Left lung (tissue), 10 donors: ENCODE measurements around the gene AKAP9. TPM values are rescaled to one million over a fixed set of nuclear protein-coding genes. Genes with fewer than 3 reads are reported as not detected.

ENCODE experiments used
- ATAC-seq: fragments of 200-7000 bp; cut with Tn5 transposase; one replicate; pipeline ENCODE4 v1.9.1; 2020; ENCODE audit warnings: moderate library complexity
- DNase-seq, 4 donors: peaks; one replicate each; pipeline ENCODE4 v3.0.0-alpha.2; 2013 to 2020
- H3K27ac ChIP-seq, 2 donors: fragments of 200-600 bp; sonication (generic) in 1 of 2; one replicate each; pipeline versions ENCODE4 v1.5.0 to v1.8.0; 2020 to 2021
- H3K27me3 ChIP-seq, 2 donors: fragments of 200-600 bp; sonication (generic) in 1 of 2; one replicate each; pipeline versions ENCODE4 v1.5.0 to v1.8.0; 2020 to 2021
- H3K36me3 ChIP-seq, 2 donors: fragments of 200-600 bp; sonication (generic) in 1 of 2; one replicate each; pipeline versions ENCODE4 v1.5.0 to v1.8.0; 2020 to 2021
- H3K4me1 ChIP-seq, 2 donors: fragments of 200-600 bp; one replicate each; pipeline ENCODE4 v1.8.0; 2021
- H3K4me3 ChIP-seq, 2 donors: fragments of 200-600 bp; sonication (generic) in 1 of 2; one replicate each; pipeline versions ENCODE4 v1.5.0 to v1.8.0; 2020 to 2021; ENCODE audit warnings: mild to moderate bottlenecking in 1 of 2
- H3K9me3 ChIP-seq, 2 donors: fragments of 200-600 bp; sonication (generic) in 1 of 2; one replicate each; pipeline versions ENCODE4 v1.5.0 to v1.8.0; 2020 to 2021
- CTCF ChIP-seq, 2 donors: fragments of 200-600 bp; sonication (generic) in 1 of 2; IDR thresholded peaks; one replicate each; pipeline versions ENCODE4 v1.5.0 to v1.8.0; 2021; ENCODE audit warnings: antibody characterized with exemption in 2 of 2
- intact Hi-C, 2 donors: fragments of 100-400 bp; cut with DNase I; formaldehyde crosslinking; loops; one replicate each; pipeline versions ENCODE4 v1.11.2 to v1.14.2; 2022
- polyA plus RNA-seq, 6 donors: library from polyadenylated mRNA; unstranded; fragments of 120-200 nt; gene quantifications; one replicate each; pipeline ENCODE4 v1.2.1, GENCODE V29; 2013; ENCODE audit not compliant: insufficient read length in 6 of 6
- total RNA-seq, 2 donors: library from RNA; stranded (reverse); fragmentation: NEBNext Ultra II Directional; extraction: Animal tissue kit (Norgen Biotek cat#: 25700); gene quantifications; one replicate each; pipeline ENCODE4 v1.2.1, GENCODE V29; 2021
- donor health status: DM: no; HTN: yes; CAD: no.
- donor health status: DM: no; HTN: no; CAD: no.

AKAP9 gene
- total and polyA plus RNA-seq, 8 donors: 57.5 to 105 (median 88.9) TPM

GRCh38 chr7:92133133-92133736, 192.6 kb downstream of the AKAP9 start:
- H3K27me3 ChIP-seq: no peaks in the 10 kb centered on the region
- no peaks in the 10 kb centered on the region for H3K9me3 ChIP-seq
- peak; percentile 1 for ATAC-seq
- TF ChIP-seq CTCF (IDR thresholded peaks at IDR 0.05): no peak
- intact Hi-C loops: no loop called here
- peak overlapping the region; percentile 91 to 98 for H3K27ac ChIP-seq
- DNase-seq: no peak
- peaks cover 0 to 21% of the 10 kb centered on the region in 2 donors for H3K36me3 ChIP-seq
- H3K4me1 ChIP-seq: peaks cover 0 to 34% of the 10 kb centered on the region in 2 donors
- peak overlapping the region; percentile 93 to 100 for H3K4me3 ChIP-seq

GRCh38 chr7:92133737-92134270, 193.1 kb downstream of the AKAP9 start:
- DNase-seq: peak; percentile 73 to 90 (median 79)
- no peaks in the 10 kb centered on the region for H3K9me3 ChIP-seq
- peaks cover 0 to 34% of the 10 kb centered on the region in 2 donors for H3K4me1 ChIP-seq
- TF ChIP-seq CTCF (IDR thresholded peaks at IDR 0.05): peak; percentile 72 to 80
- peak; percentile 59 for ATAC-seq
- peaks cover 0 to 17% of the 10 kb centered on the region in 2 donors for H3K36me3 ChIP-seq
- intact Hi-C loops: no loop called here
- H3K4me3 ChIP-seq: peak overlapping the region; percentile 93 to 100
- H3K27me3 ChIP-seq: no peaks in the 10 kb centered on the region
- peak overlapping the region; percentile 91 to 98 for H3K27ac ChIP-seq

- ATAC-seq: peak; percentile 96
Measured at GRCh38 chr7:92134271-92135051, 193.8 kb downstream of the AKAP9 start, which contains the start of gene CYP51A1. Gene CYP51A1 (minus strand): TSS chr7:92134477. CDS start chr7:92134364, 113 bp downstream.

GRCh38 chr7:92135052-92135889, 194.6 kb downstream of the AKAP9 start:
- Histone ChIP-seq H3K27me3 (no peaks in the 10 kb centered on the region), H3K4me1 (peaks cover 0 to 34% of the 10 kb centered on the region in 2 donors), H3K9me3 (no peaks in the 10 kb centered on the region), H3K4me3 (peak overlapping the region; percentile 93 to 100), H3K27ac (peak overlapping the region; percentile 91 to 98), H3K36me3 (peaks cover 0 to 2% of the 10 kb centered on the region in 2 donors)
- intact Hi-C loops: no loop called here
- no peak for TF ChIP-seq CTCF (IDR thresholded peaks at IDR 0.05)
- ATAC-seq (peak; percentile 7), DNase-seq (peak in 2 of 4 donors; percentile 10 to 41)

More at GRCh38 chr7:92134271-92135051, 193.8 kb downstream of the AKAP9 start, which contains the start of gene CYP51A1:
- Histone ChIP-seq H3K27me3 (no peaks in the 10 kb centered on the region), H3K4me3 (peak within 1 kb of the TSS; percentile 93 to 100), H3K9me3 (no peaks in the 10 kb centered on the region), H3K4me1 (peaks cover 0 to 34% of the 10 kb centered on the region in 2 donors), H3K36me3 (peaks cover 0 to 10% of the 10 kb centered on the region in 2 donors), H3K27ac (peak within 1 kb of the TSS; percentile 91 to 98)
- DNase-seq: peak; percentile 93 to 97 (median 96)
- intact Hi-C loops: no loop called here
- TF ChIP-seq CTCF (IDR thresholded peaks at IDR 0.05): no peak
